HepG2 (cell line): Measurements from ENCODE around the gene PNN. TPM values are rescaled to one million over a fixed set of nuclear protein-coding genes. Genes with fewer than 3 reads are reported as not detected.

Source experiments
- ATF7 ChIP-seq, 2 experiments: fragments of 450-650 bp in 1 of 2; sonication (generic) in 1 of 2; formaldehyde crosslinking in 1 of 2; IDR thresholded peaks; 2 replicates each; pipeline versions ENCODE4 v1.4.0 to v1.6.1; 2016 to 2020; ENCODE audit warnings: antibody characterized with exemption in 1 of 2, mild to moderate bottlenecking in 1 of 2, missing genetic modification reagents in 1 of 2
- BCL3 ChIP-seq: sonication (generic); formaldehyde crosslinking; IDR thresholded peaks from 2 replicates; pipeline ENCODE4 v1.5.1; 2020; ENCODE audit warnings: mild to moderate bottlenecking, missing genetic modification reagents, moderate library complexity
- DPF2 ChIP-seq: sonication (generic); formaldehyde crosslinking; IDR thresholded peaks from 2 replicates; pipeline ENCODE4 v1.4.0; 2020; ENCODE audit warnings: mild to moderate bottlenecking, low read depth, missing genetic modification reagents, borderline replicate concordance
- HNF1A ChIP-seq, 2 experiments: sonication (generic) in 1 of 2; formaldehyde crosslinking in 1 of 2; IDR thresholded peaks; 2 replicates each; pipeline versions ENCODE4 v1.4.0 to v1.6.1; 2016 to 2020; ENCODE audit warnings: borderline replicate concordance in 1 of 2, low read depth in 1 of 2, mild to moderate bottlenecking in 1 of 2, missing genetic modification reagents in 1 of 2
- HOXA7 ChIP-seq: sonication (generic); formaldehyde crosslinking; IDR thresholded peaks from 2 replicates; pipeline ENCODE4 v1.8.1; 2022; ENCODE audit warnings: mild to moderate bottlenecking, missing genetic modification reagents, moderate library complexity
- HOXA9 ChIP-seq: sonication (generic); formaldehyde crosslinking; IDR thresholded peaks from 2 replicates; pipeline ENCODE4 v1.8.1; 2022; ENCODE audit warnings: missing genetic modification reagents, mild to moderate bottlenecking, moderate library complexity, borderline replicate concordance
- MED13 ChIP-seq: sonication (generic); formaldehyde crosslinking; IDR thresholded peaks from 2 replicates; pipeline ENCODE4 v1.5.0; 2020; ENCODE audit warnings: missing genetic modification reagents
- MXD4 ChIP-seq: IDR thresholded peaks from 2 replicates; pipeline ENCODE4 v1.6.1; 2016; ENCODE audit warnings: mild to moderate bottlenecking, missing biosample characterization, missing genetic modification reagents
- NAIF1 ChIP-seq: sonication (generic); formaldehyde crosslinking; IDR thresholded peaks from 2 replicates; pipeline ENCODE4 v1.5.0; 2020; ENCODE audit warnings: mild to moderate bottlenecking, missing genetic modification reagents, borderline replicate concordance
- PHB2 ChIP-seq: fragments of 450-650 bp; IDR thresholded peaks from 2 replicates; pipeline ENCODE4 v1.6.1; 2018; ENCODE audit not compliant: partially characterized antibody
- SP140L ChIP-seq: sonication (generic); formaldehyde crosslinking; IDR thresholded peaks from 2 replicates; pipeline ENCODE4 v1.4.0; 2020; ENCODE audit warnings: missing genetic modification reagents, borderline replicate concordance
- SP2 ChIP-seq: sonication (generic); formaldehyde crosslinking; IDR thresholded peaks from 2 replicates; pipeline ENCODE4 v1.5.1; 2020; ENCODE audit warnings: mild to moderate bottlenecking, missing genetic modification reagents
- TOE1 ChIP-seq: sonication (generic); formaldehyde crosslinking; IDR thresholded peaks from 2 replicates; pipeline ENCODE4 v1.4.0; 2020; ENCODE audit warnings: mild to moderate bottlenecking, missing genetic modification reagents
- YEATS4 ChIP-seq: sonication (generic); formaldehyde crosslinking; IDR thresholded peaks from 2 replicates; pipeline ENCODE4 v1.4.0; 2020; ENCODE audit warnings: missing genetic modification reagents, borderline replicate concordance
- ZNF138 ChIP-seq: sonication (generic); formaldehyde crosslinking; IDR thresholded peaks from 2 replicates; pipeline ENCODE4 v1.5.0; 2020; ENCODE audit warnings: mild to moderate bottlenecking, low read depth, missing genetic modification reagents
- ZNF17 ChIP-seq: sonication (generic); formaldehyde crosslinking; IDR thresholded peaks from 2 replicates; pipeline ENCODE4 v1.5.0; 2020; ENCODE audit warnings: mild to moderate bottlenecking, missing genetic modification reagents
- ZNF792 ChIP-seq: IDR thresholded peaks from 2 replicates; pipeline ENCODE4 v1.6.1; 2016
- ZSCAN25 ChIP-seq: sonication (generic); formaldehyde crosslinking; IDR thresholded peaks from 2 replicates; pipeline ENCODE4 v1.8.0; 2022; ENCODE audit warnings: mild to moderate bottlenecking, missing genetic modification reagents
- polyA plus RNA-seq, 8 experiments: library from polyadenylated mRNA; depleted of rRNA in 3 of 8; stranded (reverse) in 7 of 8; unstranded in 1 of 8; fragments of >200 nt; fragmentation: Illumina TruSeq in 4 of 8; extraction: Trizol in 4 of 8; gene quantifications; 2 replicates each; pipeline versions ENCODE4 v1.2.1 to v1.2.3, GENCODE V29; 2011 to 2016; ENCODE audit warnings: low read depth in 4 of 8, missing spikeins in 1 of 8, mixed read lengths in 1 of 8; ENCODE audit not compliant: insufficient read depth in 1 of 8
- total RNA-seq, 5 experiments: library from RNA; depleted of rRNA; stranded (reverse); fragments of >200 nt; fragmentation: Illumina TruSeq; extraction: Trizol; gene quantifications; 2 replicates each; pipeline ENCODE4 v1.2.3, GENCODE V29; 2016; ENCODE audit warnings: low read depth in 1 of 5
- TF ChIP-seq, protein P1 (sequence below): sonication (generic); formaldehyde crosslinking; IDR thresholded peaks from 2 replicates; pipeline ENCODE4 v1.5.1; 2020; ENCODE audit warnings: mild to moderate bottlenecking, missing genetic modification reagents, moderate library complexity

The PNN gene
- total and polyA plus RNA-seq, 2 of the 13 experiments (the other 11 are each of a cell fraction or from before 2014, with no cell fraction given), result 58.0 to 214 TPM

DNA sequence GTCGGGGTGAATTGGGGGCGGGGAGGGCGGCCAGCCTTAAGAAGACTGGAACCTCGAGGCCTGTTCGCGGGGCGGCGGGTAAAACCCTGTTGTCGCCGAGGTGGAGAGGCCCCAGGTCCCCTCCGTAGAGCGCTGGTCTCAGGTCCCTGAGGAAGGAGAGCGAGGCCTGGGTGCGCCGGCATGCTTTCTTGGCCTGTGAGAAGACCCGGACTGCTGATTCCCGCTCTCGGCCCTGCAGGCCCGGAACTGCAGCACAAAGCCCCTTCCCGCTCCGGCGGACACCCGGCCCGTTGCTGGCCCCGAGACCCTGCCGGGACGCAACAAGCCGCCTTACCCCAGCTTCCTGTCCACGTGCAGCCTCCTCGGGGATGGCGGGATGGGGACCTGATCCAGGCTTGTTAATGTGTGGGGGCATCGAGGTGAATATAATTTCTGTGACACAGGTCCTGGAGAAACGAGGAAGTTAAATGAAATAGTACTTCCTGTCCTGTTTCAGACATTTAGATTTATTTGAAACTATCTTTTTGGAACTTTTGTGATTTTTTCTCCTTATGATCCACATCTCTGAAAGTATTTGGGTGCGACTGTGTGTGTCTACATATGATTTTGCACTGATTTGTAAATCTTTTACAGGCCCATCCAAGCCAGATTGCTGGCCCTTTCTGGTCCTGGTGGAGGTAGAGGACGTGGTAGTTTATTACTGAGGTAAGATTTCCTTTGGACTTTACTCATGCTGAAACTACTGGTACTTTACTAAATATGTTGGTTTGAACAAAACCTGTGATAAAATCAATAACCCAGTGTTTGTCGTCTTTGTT lies 600 bp downstream of the PNN start (continued):
- TF ChIP-seq BCL3 (CRISPR knock-in tag), result peak; percentile 94; the same call in 1 of the 2 replicates
- TF ChIP-seq SP2 (CRISPR knock-in tag), result no peak
- TF ChIP-seq YEATS4 (CRISPR knock-in tag), result peak; percentile 65
- no peak; the same call in 1 of the 2 replicates for TF ChIP-seq ZNF17 (CRISPR knock-in tag)
- TF ChIP-seq HOXA9, result no peak
- no peak; the same call in 1 of the 2 replicates for TF ChIP-seq TOE1 (CRISPR knock-in tag)
- TF ChIP-seq HOXA7 (CRISPR knock-in tag), result no peak
- no peak; the same call in none of the 2 replicates for TF ChIP-seq ZNF138 (CRISPR knock-in tag)
- TF ChIP-seq HNF1A (IDR thresholded peaks at IDR 0.05; ENCODE audit: low read depth), result no peak
- no peak for TF ChIP-seq HNF1A (CRISPR knock-in tag; IDR thresholded peaks at IDR 0.05; ENCODE audit: borderline replicate concordance)
- peak; percentile 94 for TF ChIP-seq MXD4
- 0 out of 2 replicates have a peak, but pooled peaks have one; percentile 10 for TF ChIP-seq DPF2
- TF ChIP-seq ATF7 (IDR thresholded peaks at IDR 0.05), result no peak
- TF ChIP-seq ATF7 (CRISPR knock-in tag; IDR thresholded peaks at IDR 0.05), result no peak; the same call in 1 of the 2 replicates
- no peak for TF ChIP-seq ZNF792 (CRISPR knock-in tag)
- no peak; the same call in 1 of the 2 replicates for TF ChIP-seq MED13
- TF ChIP-seq NAIF1 (CRISPR knock-in tag), result no peak
- TF ChIP-seq, protein P1, sequence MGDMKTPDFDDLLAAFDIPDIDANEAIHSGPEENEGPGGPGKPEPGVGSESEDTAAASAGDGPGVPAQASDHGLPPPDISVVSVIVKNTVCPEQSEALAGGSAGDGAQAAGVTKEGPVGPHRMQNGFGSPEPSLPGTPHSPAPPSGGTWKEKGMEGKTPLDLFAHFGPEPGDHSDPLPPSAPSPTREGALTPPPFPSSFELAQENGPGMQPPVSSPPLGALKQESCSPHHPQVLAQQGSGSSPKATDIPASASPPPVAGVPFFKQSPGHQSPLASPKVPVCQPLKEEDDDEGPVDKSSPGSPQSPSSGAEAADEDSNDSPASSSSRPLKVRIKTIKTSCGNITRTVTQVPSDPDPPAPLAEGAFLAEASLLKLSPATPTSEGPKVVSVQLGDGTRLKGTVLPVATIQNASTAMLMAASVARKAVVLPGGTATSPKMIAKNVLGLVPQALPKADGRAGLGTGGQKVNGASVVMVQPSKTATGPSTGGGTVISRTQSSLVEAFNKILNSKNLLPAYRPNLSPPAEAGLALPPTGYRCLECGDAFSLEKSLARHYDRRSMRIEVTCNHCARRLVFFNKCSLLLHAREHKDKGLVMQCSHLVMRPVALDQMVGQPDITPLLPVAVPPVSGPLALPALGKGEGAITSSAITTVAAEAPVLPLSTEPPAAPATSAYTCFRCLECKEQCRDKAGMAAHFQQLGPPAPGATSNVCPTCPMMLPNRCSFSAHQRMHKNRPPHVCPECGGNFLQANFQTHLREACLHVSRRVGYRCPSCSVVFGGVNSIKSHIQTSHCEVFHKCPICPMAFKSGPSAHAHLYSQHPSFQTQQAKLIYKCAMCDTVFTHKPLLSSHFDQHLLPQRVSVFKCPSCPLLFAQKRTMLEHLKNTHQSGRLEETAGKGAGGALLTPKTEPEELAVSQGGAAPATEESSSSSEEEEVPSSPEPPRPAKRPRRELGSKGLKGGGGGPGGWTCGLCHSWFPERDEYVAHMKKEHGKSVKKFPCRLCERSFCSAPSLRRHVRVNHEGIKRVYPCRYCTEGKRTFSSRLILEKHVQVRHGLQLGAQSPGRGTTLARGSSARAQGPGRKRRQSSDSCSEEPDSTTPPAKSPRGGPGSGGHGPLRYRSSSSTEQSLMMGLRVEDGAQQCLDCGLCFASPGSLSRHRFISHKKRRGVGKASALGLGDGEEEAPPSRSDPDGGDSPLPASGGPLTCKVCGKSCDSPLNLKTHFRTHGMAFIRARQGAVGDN (CRISPR knock-in tag), result peak; percentile 95
- TF ChIP-seq ZSCAN25 (CRISPR knock-in tag), result peak; percentile 58
- no peak for TF ChIP-seq PHB2
- no peak for TF ChIP-seq SP140L (CRISPR knock-in tag)
